IPS DF 19.7 (cell line): ENCODE data around the gene NINJ1.

Experiments
- DNase-seq: peaks from one replicate; pipeline ENCODE4 v3.0.0-alpha.2; 2013; ENCODE audit warnings: low read depth, low spot score

Gene NINJ1

GRCh38 chr9:93087971-93088655 lies 45.9 kb downstream of the NINJ1 start:
- no peak for DNase-seq

- no peak for DNase-seq
Observed at GRCh38 chr9:93086447-93087224, 47.4 kb downstream of the NINJ1 start.

DNA sequence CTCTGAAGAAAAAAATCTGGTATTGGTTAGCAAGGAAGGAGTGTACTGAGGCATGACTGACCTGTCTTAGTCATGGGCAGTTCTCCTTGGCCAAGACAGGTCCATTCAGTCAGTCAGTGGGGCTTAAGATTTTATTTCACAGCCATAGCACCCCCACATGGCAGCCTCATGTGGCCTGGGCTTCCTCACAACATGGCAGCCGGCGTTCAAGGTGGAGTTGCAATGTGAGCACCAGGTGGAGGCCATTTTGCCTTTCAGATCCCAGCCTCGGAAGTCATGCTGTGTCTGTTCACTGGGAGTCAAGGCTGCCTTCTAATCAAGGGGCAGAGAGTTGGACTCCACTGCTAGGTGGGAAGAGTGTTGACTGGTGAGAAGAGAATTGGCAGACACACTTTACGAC lies 48.4 kb downstream of the NINJ1 start:
- no peak for DNase-seq

DNA sequence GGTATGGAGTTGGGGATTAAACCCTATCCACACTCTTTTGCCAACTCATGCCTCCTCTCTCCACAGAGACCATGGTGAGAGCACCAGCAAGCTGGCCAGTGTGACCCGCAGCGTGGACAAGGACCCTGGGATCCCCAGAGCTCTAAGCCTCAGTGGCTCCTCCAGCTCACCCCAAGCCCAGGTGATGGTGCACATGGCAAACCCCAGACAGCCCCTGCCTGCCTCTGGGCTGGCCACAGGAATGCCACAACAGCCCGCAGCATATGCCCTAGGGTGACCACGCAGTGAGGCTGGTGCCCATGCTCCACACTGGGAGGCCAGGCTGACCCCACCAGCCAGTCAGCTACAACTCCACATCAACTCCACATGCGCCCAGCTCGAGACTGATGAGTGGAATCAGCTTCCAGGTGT lies 49.6 kb downstream of the NINJ1 start:
- DNase-seq = no peak

- no peak for DNase-seq
Observed at GRCh38 chr9:93083592-93084470, 50.2 kb downstream of the NINJ1 start.

DNA sequence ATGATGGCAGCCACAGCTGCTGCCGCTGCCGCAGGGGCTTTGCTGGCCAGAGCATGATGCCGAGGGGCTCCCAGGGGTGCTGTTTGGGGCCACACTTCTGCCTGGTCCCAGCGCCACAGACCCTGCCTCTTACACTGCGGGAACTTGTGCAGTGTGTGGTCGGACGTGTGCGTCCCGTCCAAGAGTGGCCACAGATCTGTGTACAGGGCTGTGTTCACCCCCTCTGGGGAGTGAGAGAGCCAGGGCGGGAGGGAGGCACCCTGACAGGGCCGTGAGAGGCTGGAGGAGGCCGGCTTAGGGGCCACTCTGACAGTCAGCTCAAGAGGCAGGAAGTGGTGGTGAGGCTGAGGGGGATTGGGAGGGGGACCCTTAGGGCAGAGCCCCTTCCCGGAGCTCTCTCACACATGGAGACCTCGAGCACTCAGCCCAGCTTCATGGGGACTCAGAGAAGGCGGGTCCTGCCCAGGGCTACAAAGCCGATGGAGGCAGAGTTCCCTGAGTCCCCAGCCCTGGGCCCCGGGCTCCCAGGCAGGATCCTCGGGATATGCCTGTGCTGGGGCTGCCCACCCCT lies 51.1 kb downstream of the NINJ1 start:
- DNase-seq = no peak

- no peak for DNase-seq
Observed at GRCh38 chr9:93081931-93082330, 52.1 kb downstream of the NINJ1 start.

DNA sequence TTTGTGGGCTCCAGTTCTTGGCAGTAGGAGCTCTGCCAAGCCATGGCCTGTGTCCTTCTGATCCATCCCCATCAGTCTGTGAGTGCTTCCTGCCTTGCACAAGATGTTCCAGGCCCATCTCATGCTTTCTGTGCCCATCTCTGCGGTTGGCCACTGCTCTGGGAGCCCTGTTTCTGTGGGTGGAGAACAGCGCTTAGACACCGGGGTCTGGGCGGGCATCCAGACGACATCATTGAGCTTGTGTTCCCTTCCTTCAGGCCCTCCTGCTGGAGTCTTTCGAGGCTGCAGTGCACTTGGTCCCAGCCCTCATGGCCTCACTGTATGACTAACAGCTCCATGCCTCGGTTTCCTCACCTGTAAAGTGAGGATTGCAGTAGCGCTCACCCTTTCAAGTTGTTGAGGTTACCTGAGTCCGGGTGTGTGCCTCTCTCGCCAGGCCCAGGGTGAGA lies 52.9 kb downstream of the NINJ1 start:
- DNase-seq = no peak

DNA sequence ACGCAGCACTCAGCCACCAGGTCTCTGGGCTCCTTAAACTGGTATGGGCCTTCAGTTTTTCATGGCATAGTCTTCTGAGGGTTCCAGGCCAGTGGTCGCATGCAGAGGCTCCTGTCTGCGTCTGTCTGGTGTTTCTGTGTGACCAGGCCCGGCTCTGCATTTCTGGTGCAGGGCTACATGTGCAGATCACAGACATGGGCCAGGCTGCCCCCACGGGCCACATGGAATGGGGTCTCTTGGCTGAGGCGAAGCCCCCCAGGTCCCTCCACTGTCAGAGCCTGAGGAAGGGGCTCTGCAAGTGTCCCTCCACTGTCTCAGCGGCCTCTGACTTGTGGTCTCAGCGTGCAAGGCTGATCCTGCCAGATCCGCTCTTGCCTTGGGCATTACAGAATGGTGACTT lies 53.6 kb downstream of the NINJ1 start:
- DNase-seq = no peak

DNA sequence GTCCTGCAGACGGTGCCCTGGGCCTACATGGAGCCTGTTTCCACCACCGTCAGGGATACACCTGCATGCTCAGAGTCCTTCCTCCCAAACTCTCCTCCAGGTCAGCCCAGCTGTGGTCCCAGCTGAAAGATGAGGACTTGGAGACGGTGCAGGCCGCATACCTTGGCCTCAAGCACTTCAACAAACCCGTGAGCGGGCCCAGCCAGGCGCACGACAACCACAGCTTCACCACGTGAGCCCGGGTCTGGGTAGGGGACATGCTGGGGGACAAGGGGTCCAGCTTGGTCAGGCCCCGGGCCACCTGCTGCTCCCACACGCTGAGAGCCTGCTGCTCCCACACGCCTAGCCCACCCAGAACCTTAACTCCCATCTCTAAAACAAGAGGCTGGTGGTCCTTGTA lies 54.7 kb downstream of the NINJ1 start:
- no peak for DNase-seq

DNA sequence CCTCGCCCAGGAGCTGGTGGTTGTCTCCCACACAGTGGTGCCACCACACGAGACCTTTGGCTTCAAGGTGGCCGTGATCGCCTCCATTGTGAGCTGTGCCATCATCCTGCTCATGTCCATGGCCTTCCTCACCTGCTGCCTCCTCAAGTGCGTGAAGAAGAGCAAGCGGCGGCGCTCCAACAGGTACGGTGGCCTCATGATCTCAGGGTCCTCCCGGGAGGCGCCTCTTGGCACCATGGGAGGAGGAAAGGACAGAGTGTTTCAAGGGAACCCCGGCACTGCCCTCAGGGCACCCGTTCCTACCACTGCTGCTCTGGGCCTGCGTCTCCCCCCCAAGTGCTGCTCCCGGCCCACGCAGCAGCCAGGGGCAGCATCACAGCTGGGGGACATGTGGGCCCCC lies 56.2 kb downstream of the NINJ1 start:
- DNase-seq = no peak

GRCh38 chr9:93077367-93077766 lies 56.7 kb downstream of the NINJ1 start:
- no peak for DNase-seq

DNA sequence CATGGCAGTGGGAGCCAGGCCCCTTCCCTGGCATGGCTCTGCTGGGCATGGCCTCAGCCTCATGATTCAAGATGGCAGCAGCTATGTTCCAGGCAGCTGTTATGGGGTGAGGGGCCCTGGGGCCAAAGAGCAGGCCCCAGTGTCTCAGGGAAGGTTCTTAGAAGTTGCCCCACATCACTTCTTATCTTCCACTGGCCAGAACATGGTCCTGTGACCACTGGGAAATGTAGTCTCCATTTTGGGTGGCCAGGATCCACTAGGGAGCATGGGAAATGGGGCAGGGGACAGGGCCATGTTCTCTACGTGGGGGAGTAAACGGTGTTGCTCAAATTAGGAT lies 57.3 kb downstream of the NINJ1 start:
- no peak for DNase-seq

DNA sequence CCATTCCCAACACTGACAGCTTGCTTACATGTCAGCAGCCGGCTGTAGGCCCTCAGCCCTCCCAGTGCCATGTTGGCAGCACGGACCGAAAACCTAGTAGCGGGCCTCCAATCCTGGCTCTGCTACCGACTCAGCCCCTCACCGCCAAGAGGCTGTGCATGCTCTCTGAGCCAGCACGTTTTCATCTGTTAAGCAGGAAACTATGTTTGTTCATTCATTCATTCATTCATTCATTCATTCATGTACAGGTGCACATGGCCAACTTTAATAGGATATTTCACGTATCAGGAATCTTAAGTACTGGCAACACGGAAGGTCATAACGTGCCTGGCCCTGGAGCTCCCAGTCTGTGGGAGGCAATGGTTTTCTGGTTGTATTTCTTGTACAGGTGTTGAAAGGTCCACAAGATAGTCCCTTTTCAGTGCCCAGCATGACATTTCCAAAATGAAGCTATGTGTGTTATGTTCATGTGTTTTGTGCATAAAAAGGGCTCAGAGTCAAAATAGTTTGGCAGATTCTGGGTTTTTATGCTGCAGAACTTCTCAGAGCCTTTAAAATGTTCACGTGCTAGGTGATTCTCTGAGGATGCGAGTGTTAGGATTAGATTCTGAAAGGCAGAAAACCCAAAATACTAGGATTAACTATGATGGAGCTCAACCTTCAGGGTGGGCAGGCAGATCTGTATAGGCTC lies 57.8 kb downstream of the NINJ1 start:
- no peak for DNase-seq

GRCh38 chr9:93072383-93072795 lies 61.7 kb downstream of the NINJ1 start:
- DNase-seq = no peak
